Left ventricle myocardium superior (tissue), 1 donor: ENCODE results near the gene GPD2. TPM values are rescaled to one million over a fixed set of nuclear protein-coding genes. Genes with fewer than 3 reads are reported as not detected.

ENCODE experiments used
- ATAC-seq: fragments of 200-7000 bp; cut with Tn5 transposase; one replicate; pipeline ENCODE4 v1.9.1; 2020; ENCODE audit warnings: mild to moderate bottlenecking, moderate library complexity
- DNase-seq: peaks from one replicate; pipeline ENCODE4 v3.0.0-alpha.2; 2020
- intact Hi-C: fragments of 100-400 bp; cut with micrococcal nuclease; formaldehyde crosslinking; loops from one replicate; pipeline ENCODE4 v1.11.0; 2022
- total RNA-seq: library from RNA; stranded (reverse); fragmentation: NEBNext Ultra II Directional; extraction: Animal tissue kit (Norgen Biotek cat#: 25700); gene quantifications from one replicate; pipeline ENCODE4 v1.2.1, GENCODE V29; 2021
- donor health status: DM: no; HTN: yes; CAD: no; lungs with severe emphysema.

The GPD2 gene
- total RNA-seq, 1 donor from 2014 or later: 18.5 TPM

GRCh38 chr2:156434461-156435291 is 1.5 kb upstream of the GPD2 start:
- no peak for ATAC-seq
- no peak for DNase-seq
- intact Hi-C loops: no loop called here

- intact Hi-C loops: no loop called here
- peak; percentile 36 for ATAC-seq
These were observed 822 bp upstream of the GPD2 start for GRCh38 chr2:156435396-156435717.

GRCh38 chr2:156436497-156437085 is 412 bp downstream of the GPD2 start:
- intact Hi-C loops: no loop called here
- ATAC-seq (peak; percentile 28), DNase-seq (no peak)

More at GRCh38 chr2:156435396-156435717, 822 bp upstream of the GPD2 start:
- DNase-seq: no peak

DNA sequence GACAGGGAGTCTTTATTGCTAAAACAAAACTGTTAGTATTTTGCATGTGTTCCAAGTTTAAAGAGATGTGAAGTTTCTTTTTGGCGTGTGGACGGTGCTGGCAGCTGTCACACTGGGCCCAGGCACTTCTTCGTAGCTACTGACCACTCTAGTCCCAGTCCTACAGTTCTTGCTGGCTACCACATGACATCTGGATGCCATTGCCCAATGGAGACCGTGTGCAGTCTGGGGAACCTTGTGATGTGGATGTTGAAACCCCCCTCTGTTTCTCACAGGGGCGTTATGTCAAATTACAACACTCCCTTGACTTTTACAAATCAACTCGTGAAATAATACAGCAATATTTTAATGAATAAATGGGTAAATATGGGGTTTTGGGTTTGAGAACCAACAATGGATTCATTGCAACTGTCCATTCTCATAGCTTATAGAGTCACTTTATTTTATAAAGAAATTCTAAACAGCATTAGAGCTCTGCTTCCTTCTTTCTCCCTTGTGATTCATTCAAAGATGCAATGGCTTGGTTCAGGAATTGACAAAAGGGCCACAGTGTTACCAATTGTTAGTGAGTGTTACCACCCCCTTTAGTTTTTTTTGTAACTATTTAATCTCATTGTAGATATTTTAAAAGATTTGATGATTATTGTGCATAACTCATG is 1.2 kb downstream of the GPD2 start:
- DNase-seq: peak; percentile 34
- intact Hi-C loops: no loop called here
- ATAC-seq: no peak

GRCh38 chr2:156437931-156438410 is 1.8 kb downstream of the GPD2 start:
- ATAC-seq (no peak), DNase-seq (no peak)
- intact Hi-C loops: no loop called here

DNA sequence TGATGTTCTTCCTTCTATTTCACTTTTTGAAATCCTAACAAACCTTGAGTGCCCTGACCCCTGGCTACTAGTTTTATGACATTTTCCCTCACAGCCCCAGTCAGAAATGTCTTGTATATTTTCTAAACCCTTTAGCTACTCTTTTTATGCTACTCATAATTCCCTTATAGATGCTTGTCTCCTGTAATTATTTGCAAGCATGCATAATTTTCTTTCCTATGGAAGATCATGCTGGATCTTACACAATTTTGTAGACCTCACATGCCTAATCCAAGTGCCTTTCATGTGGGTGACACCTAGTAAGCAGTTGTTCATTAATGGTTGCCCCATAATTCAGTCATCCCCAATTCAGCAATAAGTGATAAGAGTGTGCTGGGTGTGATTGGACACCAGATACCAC is 6.9 kb downstream of the GPD2 start:
- ATAC-seq: no peak

DNA sequence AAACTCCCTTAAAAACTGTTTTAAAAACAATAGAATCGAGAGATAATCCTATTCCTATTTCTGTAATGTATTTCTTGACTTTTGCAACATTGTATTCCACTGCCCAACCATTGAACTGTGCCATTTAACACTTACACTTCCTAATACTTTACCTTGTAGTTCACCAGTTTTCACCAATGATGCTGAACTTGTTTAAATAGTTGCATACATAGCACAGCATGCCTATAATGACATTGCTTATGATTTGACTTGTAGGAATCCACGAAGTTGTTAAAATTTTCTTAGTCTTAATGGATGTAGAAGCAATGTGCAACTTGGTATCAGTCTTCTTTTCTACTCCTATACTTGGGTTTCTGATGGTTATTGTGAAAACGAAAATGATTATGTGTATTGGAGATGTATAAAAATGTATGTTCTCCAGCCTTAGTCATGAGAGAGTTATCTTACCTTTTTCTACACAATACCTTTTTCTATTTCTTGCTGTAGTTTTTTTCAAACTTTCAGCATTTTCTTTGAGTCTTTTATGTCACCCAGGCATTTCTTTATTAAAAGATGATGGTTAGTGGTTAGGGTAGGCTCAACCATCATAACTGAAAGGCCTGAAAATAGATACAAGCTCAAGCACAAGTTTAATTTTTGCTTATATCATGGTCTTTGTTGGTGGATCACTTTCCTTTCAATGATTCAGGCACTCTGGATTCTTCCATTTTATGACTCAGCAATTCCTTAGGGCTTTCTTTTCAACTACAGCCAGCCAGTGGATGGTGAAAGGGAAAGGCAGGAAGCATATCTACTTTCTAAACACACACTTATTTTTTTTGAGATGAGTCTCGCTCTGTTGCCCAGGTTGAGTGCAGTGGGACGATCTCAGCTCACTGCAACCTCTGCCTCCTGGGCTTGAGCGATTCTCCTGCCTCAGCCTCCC is 9.4 kb downstream of the GPD2 start:
- intact Hi-C loops: no loop called here

More for the DNA sequence above, 6.9 kb downstream of the GPD2 start:
- intact Hi-C loops: no loop called here
- no peak for DNase-seq

DNA sequence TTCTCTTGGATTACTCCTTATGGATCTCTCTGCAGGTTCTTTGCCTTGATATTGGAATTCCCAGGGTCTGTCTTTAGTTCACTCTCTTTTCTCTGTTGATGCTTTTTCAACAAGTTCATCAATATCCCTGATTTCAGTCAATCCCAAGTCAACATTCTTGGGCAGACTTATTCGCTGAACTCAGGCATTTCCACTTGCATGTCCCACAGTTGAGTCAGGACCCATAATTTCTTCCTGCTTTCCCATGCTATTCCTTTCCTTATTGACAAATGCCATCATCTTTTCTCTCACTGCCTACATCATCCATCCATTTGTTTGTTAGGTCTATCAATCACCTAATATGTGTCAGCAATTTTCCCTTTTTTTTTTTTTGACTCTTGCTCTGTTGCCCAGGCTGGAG is 11.6 kb downstream of the GPD2 start:
- no peak for DNase-seq
- intact Hi-C loops: no loop called here
- no peak for ATAC-seq

More for the DNA sequence above, 9.4 kb downstream of the GPD2 start:
- ATAC-seq (peak; percentile 50), DNase-seq (no peak)

DNA sequence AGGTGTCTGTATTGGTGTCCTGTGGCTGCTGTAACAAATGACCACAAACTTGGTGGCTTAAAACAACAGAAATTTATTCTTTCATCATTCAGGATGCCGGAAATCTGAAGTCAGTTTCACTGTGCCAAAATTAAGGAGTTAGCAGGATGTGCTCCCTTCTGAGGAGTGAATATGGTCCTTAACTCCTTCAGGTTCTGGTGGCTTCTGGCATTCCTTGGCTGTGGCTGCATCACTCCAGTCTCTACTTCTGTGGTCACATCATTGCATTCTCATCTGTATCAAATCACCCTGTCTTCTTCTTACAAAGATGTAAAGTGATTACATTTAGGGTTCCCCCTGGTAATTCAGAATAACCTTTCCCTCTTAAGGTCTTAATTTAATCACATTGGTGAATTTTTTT is 12.6 kb downstream of the GPD2 start:
- DNase-seq: no peak
- no peak for ATAC-seq
- intact Hi-C loops: no loop called here

- DNase-seq: no peak
- intact Hi-C loops: no loop called here
- ATAC-seq: no peak
These were observed 16.8 kb downstream of the GPD2 start for GRCh38 chr2:156452971-156453370.

GRCh38 chr2:156455361-156455975 is 19.3 kb downstream of the GPD2 start:
- DNase-seq (no peak), ATAC-seq (no peak)
- intact Hi-C loops: no loop called here

GRCh38 chr2:156456616-156457015 is 20.4 kb downstream of the GPD2 start:
- DNase-seq (no peak), ATAC-seq (no peak)
- intact Hi-C loops: no loop called here

DNA sequence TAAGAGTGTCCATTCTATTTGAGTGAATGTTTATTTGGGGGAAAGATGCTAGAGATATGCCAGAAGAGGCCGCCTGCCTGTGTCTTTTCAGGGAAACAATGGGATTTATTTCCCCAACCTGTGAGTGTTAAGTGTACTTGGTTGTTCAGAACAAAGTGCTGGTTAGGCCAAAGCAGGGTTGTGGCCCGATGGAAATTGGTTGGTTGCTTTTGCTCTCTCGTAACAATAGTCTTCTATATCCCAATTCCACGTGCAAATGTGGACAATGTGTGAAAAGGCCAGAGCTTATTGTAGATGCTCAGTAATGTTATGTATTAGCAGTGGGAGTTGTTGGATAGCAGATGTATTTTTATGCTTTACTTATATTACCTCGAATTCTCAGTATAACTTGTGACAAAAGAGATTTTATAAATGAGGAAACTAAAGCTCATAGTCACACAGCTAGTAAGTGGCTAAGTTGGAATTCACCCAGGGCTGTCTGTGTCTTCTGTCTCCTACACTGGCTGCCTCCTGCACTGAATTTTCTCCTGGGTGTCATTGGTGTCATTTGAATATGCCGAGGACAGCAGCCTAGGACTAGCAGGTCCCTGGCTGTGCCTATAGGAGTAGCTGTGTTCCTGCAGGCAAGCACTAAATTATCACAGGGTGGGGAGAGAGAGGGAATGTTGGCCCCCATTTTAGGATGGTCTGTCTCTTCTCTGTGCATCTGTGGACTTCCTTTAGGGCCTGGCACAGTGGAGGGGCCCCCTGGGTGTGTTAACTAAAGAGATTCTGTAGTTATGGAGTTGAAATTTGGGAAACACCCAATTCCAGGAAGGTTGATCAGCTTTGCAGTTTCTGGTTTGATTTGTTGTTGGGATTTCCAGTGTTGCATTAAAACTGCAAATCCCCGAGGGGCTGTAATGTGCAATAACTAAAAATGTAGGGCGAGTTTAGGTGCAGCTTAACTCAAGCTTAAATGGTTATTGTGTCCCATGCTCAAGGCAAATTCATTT is 21.6 kb downstream of the GPD2 start:
- intact Hi-C loops: no loop called here
- ATAC-seq: peak; percentile 77
- no peak for DNase-seq

DNA sequence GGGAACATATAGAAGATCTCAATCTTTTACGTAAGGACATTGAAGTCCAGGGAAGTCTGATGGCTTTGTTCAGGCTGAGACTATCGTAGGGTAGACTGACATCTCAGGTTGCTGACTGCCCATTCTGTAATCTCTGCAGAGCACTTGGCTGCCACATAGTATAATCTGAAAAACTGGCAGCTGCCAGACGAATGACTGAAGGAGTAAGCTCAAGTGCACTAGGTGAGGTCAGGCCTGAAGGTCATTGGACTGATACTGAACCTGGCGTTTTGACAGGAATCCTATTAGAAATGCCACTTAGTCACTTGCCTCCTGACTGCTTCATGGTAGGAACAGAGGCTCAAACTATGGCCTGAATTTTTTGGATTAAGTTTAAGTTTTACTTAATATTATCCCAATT is 23.5 kb downstream of the GPD2 start:
- DNase-seq (no peak), ATAC-seq (peak; percentile 92)
- intact Hi-C loops: no loop called here

- intact Hi-C loops: no loop called here
- ATAC-seq (no peak), DNase-seq (no peak)
These were observed 27.9 kb downstream of the GPD2 start for GRCh38 chr2:156464106-156464505.

DNA sequence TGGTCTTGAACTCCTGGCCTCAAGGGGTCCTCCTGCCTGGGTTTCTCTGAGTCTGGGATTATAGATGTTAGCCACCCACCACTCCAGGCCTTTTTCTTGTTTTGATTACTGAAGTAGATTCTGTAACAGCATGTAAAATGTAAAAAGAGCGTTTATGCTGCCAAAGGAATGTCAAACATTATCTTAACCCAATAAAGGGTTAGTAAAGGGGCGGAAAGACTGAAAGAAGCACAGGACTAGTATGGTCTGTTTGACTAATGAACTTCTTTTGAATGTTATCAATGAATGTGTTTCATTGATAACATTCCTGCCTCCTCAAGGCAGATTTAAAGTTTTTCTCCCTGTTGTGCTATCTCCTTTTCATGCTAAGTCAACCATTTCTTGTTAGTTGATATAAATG is 29.4 kb downstream of the GPD2 start:
- DNase-seq (no peak), ATAC-seq (no peak)
- intact Hi-C loops: no loop called here

- intact Hi-C loops: no loop called here
- peak; percentile 95 for ATAC-seq
These were observed 30.7 kb downstream of the GPD2 start for GRCh38 chr2:156466739-156467405.

More at GRCh38 chr2:156466739-156467405, 30.7 kb downstream of the GPD2 start:
- no peak for DNase-seq
